Measurements from ENCODE around the gene SCARB1.

DNA sequence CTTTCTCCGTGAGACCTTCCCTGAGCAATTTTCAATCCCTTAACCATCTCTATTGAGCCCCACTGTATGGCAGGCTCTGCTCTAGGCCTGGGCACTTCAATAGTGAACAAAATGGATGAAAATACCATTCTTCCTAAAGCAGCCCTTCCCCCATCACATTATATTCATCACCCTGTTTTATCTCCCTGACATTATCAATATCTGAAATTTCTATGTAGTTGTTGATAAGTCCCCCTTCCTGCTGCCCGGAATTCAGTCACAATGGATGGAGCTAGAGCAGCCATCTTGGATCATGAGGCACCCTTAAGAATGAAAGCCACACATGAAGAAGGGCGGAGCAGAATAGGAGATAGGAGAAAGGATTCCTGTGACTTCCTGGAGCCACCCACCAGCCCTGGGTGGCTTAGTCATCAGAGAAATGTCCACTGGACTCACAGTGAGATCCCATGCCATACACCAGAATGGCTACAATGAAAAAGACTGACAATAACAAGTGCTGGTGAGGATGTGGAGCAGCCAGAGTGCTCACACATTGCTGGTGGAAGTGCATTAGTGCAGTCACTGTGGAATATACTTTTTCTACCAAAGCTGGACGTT, 33.9 kb downstream of the SCARB1 start:
- TF ChIP-seq EZH2 (IDR thresholded peaks at IDR 0.05; ENCODE audit: insufficient read depth, poor library complexity, severe bottlenecking) (no peak), EZH2phosphoT487 (IDR thresholded peaks at IDR 0.05; ENCODE audit: insufficient read depth, low read depth) (no peak)
